ENCODE results near the gene CLPTM1. TPM values are rescaled to one million over a fixed set of nuclear protein-coding genes. Genes with fewer than 3 reads are reported as not detected.
A peak's percentile ranks its signal among the peaks of the same experiment; 100 is the strongest.

Gene CLPTM1
- polyA plus RNA-seq, 1 donor (not counting 4 experiments of a cell fraction or from before 2014, with no cell fraction given) = 44.6 TPM

GRCh38 chr19:44955505-44956439, 592 bp downstream of the CLPTM1 start:
- dilution Hi-C loops (cut with MboI; ENCODE audit: extremely low pct_ligation_motif_present, low sequenced_read_pairs) = no loop called here
- H3K36me3 ChIP-seq (ENCODE audit: control insufficient read depth in 2 of 2, extremely low read depth in 1 of 2, insufficient read depth in 2 of 2, low read length in 2 of 2) = peaks cover 4 to 15% of the 10 kb centered on the region in 2 experiments
- DNase-seq (ENCODE audit: low read depth, low spot score) (no peak), FAIRE-seq (no peak)
- H3K9me1 ChIP-seq (ENCODE audit: control insufficient read depth, extremely low read depth, insufficient read depth, low read length) = no peaks in the 10 kb centered on the region
- peak overlapping the region; percentile 76 for H2AFZ ChIP-seq (ENCODE audit: control insufficient read depth, low read length)
- peaks cover 23% of the 10 kb centered on the region for H3K4me1 ChIP-seq (ENCODE audit: control insufficient read depth, extremely low read depth, insufficient read depth, low read length)
- H3K4me2 ChIP-seq (ENCODE audit: control insufficient read depth, extremely low read depth, insufficient read depth, low read depth, low read length) = peak overlapping the region; percentile 96
- peaks cover 6% of the 10 kb centered on the region for H4K20me1 ChIP-seq (ENCODE audit: control insufficient read depth, extremely low read depth, insufficient read depth, low read length)
- no peak for TF ChIP-seq EZH2 (IDR thresholded peaks at IDR 0.05; ENCODE audit: low read length)
- TF ChIP-seq, protein P1, sequence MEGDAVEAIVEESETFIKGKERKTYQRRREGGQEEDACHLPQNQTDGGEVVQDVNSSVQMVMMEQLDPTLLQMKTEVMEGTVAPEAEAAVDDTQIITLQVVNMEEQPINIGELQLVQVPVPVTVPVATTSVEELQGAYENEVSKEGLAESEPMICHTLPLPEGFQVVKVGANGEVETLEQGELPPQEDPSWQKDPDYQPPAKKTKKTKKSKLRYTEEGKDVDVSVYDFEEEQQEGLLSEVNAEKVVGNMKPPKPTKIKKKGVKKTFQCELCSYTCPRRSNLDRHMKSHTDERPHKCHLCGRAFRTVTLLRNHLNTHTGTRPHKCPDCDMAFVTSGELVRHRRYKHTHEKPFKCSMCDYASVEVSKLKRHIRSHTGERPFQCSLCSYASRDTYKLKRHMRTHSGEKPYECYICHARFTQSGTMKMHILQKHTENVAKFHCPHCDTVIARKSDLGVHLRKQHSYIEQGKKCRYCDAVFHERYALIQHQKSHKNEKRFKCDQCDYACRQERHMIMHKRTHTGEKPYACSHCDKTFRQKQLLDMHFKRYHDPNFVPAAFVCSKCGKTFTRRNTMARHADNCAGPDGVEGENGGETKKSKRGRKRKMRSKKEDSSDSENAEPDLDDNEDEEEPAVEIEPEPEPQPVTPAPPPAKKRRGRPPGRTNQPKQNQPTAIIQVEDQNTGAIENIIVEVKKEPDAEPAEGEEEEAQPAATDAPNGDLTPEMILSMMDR (optimal IDR thresholded peaks at IDR 0.05 in 1 of 3, IDR thresholded peaks at IDR 0.05 in 1 of 3, conservative IDR thresholded peaks at IDR 0.05 in 1 of 3; ENCODE audit: extremely low read depth in 1 of 3, insufficient read depth in 2 of 3, low read length in 3 of 3) = no peak
- peaks cover 58% of the 10 kb centered on the region for H3K79me2 ChIP-seq (ENCODE audit: control insufficient read depth, insufficient read depth, low read length)
- H3K4me3 ChIP-seq (ENCODE audit: control insufficient read depth in 2 of 3, extremely low read depth in 1 of 3, insufficient read depth in 2 of 3, low read depth in 1 of 3, low read length in 3 of 3) = peak overlapping the region; percentile 77 to 96 (median 95)
- H3K27ac ChIP-seq (ENCODE audit: control insufficient read depth, insufficient read depth, low read length) = peak overlapping the region; percentile 83
- H3K27me3 ChIP-seq (ENCODE audit: control insufficient read depth, extremely low read depth, insufficient read depth, low read length) = no peaks in the 10 kb centered on the region
- H3K9me3 ChIP-seq (ENCODE audit: control insufficient read depth, low read depth, low read length) = no peaks in the 10 kb centered on the region
- H3K9ac ChIP-seq (ENCODE audit: control insufficient read depth, extremely low read depth, insufficient read depth, low read length) = peak overlapping the region; percentile 99

GRCh38 chr19:44957526-44957925, 2.3 kb downstream of the CLPTM1 start:
- Histone ChIP-seq H4K20me1 (ENCODE audit: control insufficient read depth, extremely low read depth, insufficient read depth, low read length) (peaks cover 6% of the 10 kb centered on the region), H3K4me1 (ENCODE audit: control insufficient read depth, extremely low read depth, insufficient read depth, low read length) (peaks cover 23% of the 10 kb centered on the region), H3K9me1 (ENCODE audit: control insufficient read depth, extremely low read depth, insufficient read depth, low read length) (no peaks in the 10 kb centered on the region), H3K4me3 (ENCODE audit: control insufficient read depth in 2 of 3, extremely low read depth in 1 of 3, insufficient read depth in 2 of 3, low read depth in 1 of 3, low read length in 3 of 3) (no peak overlapping the region), H3K27ac (ENCODE audit: control insufficient read depth, insufficient read depth, low read length) (no peak overlapping the region), H3K79me2 (ENCODE audit: control insufficient read depth, insufficient read depth, low read length) (peaks cover 71% of the 10 kb centered on the region), H3K9ac (ENCODE audit: control insufficient read depth, extremely low read depth, insufficient read depth, low read length) (peak overlapping the region; percentile 99), H3K27me3 (ENCODE audit: control insufficient read depth, extremely low read depth, insufficient read depth, low read length) (no peaks in the 10 kb centered on the region), H2AFZ (ENCODE audit: control insufficient read depth, low read length) (no peak overlapping the region), H3K4me2 (ENCODE audit: control insufficient read depth, extremely low read depth, insufficient read depth, low read depth, low read length) (peak overlapping the region; percentile 96), H3K9me3 (ENCODE audit: control insufficient read depth, low read depth, low read length) (no peaks in the 10 kb centered on the region), H3K36me3 (ENCODE audit: control insufficient read depth in 2 of 2, extremely low read depth in 1 of 2, insufficient read depth in 2 of 2, low read length in 2 of 2) (peaks cover 11 to 26% of the 10 kb centered on the region in 2 experiments)
- no peak for TF ChIP-seq EZH2 (IDR thresholded peaks at IDR 0.05; ENCODE audit: low read length)
- dilution Hi-C loops (cut with MboI; ENCODE audit: extremely low pct_ligation_motif_present, low sequenced_read_pairs) = no loop called here
- DNase-seq (ENCODE audit: low read depth, low spot score) (no peak), FAIRE-seq (no peak)

Measured in keratinocyte (primary cell).